Heart left ventricle (tissue), 16 donors: ENCODE measurements around the gene C16orf92. TPM values are rescaled to one million over a fixed set of nuclear protein-coding genes. Genes with fewer than 3 reads are reported as not detected.
A peak's percentile ranks its signal among the peaks of the same experiment; 100 is the strongest.
"Not testable (repeated sequence)": the region's sequence is repeated elsewhere in the genome, so short reads cannot be mapped to it uniquely, and the experiment has no call there.

Experiments
- ATAC-seq, 4 donors: fragments of 200-7000 bp; cut with Tn5 transposase; one replicate each; pipeline ENCODE4 v1.9.1; 2020 to 2022; ENCODE audit warnings: moderate library complexity in 4 of 4, mild to moderate bottlenecking in 3 of 4, moderate number of reproducible peaks in 1 of 4
- DNase-seq, 5 donors: peaks; one replicate each; pipeline ENCODE4 v3.0.0-alpha.2; 2020
- H3K27ac ChIP-seq, 12 donors: fragments of 200-600 bp; sonication (generic) in 4 of 12; one replicate each; pipeline versions ENCODE4 v1.5.0 to v1.8.0; 2016 to 2022; ENCODE audit warnings: mild to moderate bottlenecking in 2 of 12
- H3K27me3 ChIP-seq, 9 donors: fragments of 200-600 bp; sonication (generic) in 2 of 9; one replicate each; pipeline versions ENCODE4 v1.5.1 to v1.8.0; 2016 to 2022; ENCODE audit warnings: mild to moderate bottlenecking in 3 of 9
- H3K36me3 ChIP-seq, 9 donors: fragments of 200-600 bp; sonication (generic) in 2 of 9; one replicate each; pipeline versions ENCODE4 v1.5.0 to v1.8.0; 2018 to 2022; ENCODE audit warnings: mild to moderate bottlenecking in 2 of 9
- H3K4me1 ChIP-seq, 12 donors: fragments of 200-600 bp; sonication (generic) in 4 of 12; one replicate each; pipeline versions ENCODE4 v1.5.0 to v1.8.0; 2016 to 2022; ENCODE audit warnings: mild to moderate bottlenecking in 3 of 12
- H3K4me3 ChIP-seq, 12 donors: fragments of 200-600 bp; sonication (generic) in 4 of 12; one replicate each; pipeline versions ENCODE4 v1.5.0 to v1.8.0; 2017 to 2022; ENCODE audit warnings: mild to moderate bottlenecking in 9 of 12, moderate library complexity in 4 of 12
- H3K9me3 ChIP-seq, 12 donors: fragments of 200-600 bp; sonication (generic) in 4 of 12; one replicate each; pipeline versions ENCODE4 v1.5.0 to v1.8.0; 2016 to 2022; ENCODE audit warnings: mild to moderate bottlenecking in 1 of 12
- CTCF ChIP-seq, 12 donors: fragments of 200-600 bp; sonication (generic) in 4 of 12; IDR thresholded peaks; one replicate each; pipeline versions ENCODE4 v1.5.0 to v1.8.0; 2018 to 2022; ENCODE audit warnings: antibody characterized with exemption in 12 of 12, mild to moderate bottlenecking in 5 of 12
- POLR2A ChIP-seq, 2 donors: fragments of 450-650 bp; IDR thresholded peaks; one replicate each; pipeline ENCODE4 v1.6.1; 2017; ENCODE audit warnings: antibody characterized with exemption in 2 of 2, mild to moderate bottlenecking in 2 of 2, moderate library complexity in 2 of 2
- WGBS, 4 donors: extraction: QIAGEN DNeasy Blood & Tissue Kit in 2 of 4; methylation state at CpG; one replicate each; pipeline versions ENCODE4 v1.1.5 to v1.1.7; 2013 to 2018; 5-methylcytosine and 5-hydroxymethylcytosine counted together
- intact Hi-C, 10 donors: fragments of 100-400 bp; cut with DNase I; formaldehyde crosslinking; loops; one replicate each; pipeline versions ENCODE4 v1.11.1 to v1.14.2; 2022
- polyA plus RNA-seq, 2 donors: library from polyadenylated mRNA; stranded (reverse); fragments of 200-250 nt; gene quantifications; one replicate each; pipeline ENCODE4 v1.2.3, GENCODE V29; 2013
- total RNA-seq, 9 donors: library from RNA; depleted of rRNA in 2 of 9; stranded (reverse); fragments of >200 nt in 2 of 9; fragmentation: NEBNext Ultra II Directional in 3 of 9; extraction: Animal tissue kit (Norgen Biotek cat#: 25700) in 3 of 9; gene quantifications; one replicate each; pipeline versions ENCODE4 v1.1.0 to v1.2.4, GENCODE V29; 2016 to 2023
- donor health status: ischemic (EF 13 %, LVEDD 7.1; RV severe dilation, severe dysfunction).
- donor health status: healthy with polysubstance abuse.
- donor health status: DM: no; HTN: yes; CAD: no.
- donor health status: DM: no; HTN: no; CAD: no.
- donor health status: ischemic (EF 25% LVEDD 6.9; RV normal size, moderate dysfunction).
- donor health status: ischemic (EF 25% LVEDD 5.7; RV mildly dilated, moderate dysfunction).
- donor health status: healthy.
- donor health status: DM: yes; HTN: yes; CAD: no.
- donor health status: ischemic (EF 35%, LVEDD 5.7; RV mildly dilated, moderate dysfunction).
- donor health status: nonischemic (EF 11% LVEDD 7.7; RV severe dilation, severe dysfunction).
- donor health status: DM: yes; HTN: yes; CAD: no.
- donor health status: PGD.
- donor health status: ischemic (EF 29% LVEDD 5.4; RV normal size, mild dysfunction).
- donor health status: nonischemic (EF 23%, LVEDD 6.1; RV moderate dilation, normal function).

C16orf92 gene
- total and polyA plus RNA-seq, 11 donors: not detected

- Histone ChIP-seq H3K27me3 (peaks cover 20 to 44% (median 41%) of the 10 kb centered on the region in 9 donors), H3K9me3 (no peaks in the 10 kb centered on the region), H3K4me3 (peak overlapping the region in 11 of 12 donors; percentile 23 to 52 (median 40)), H3K27ac (no peak overlapping the region), H3K36me3 (no peaks in the 10 kb centered on the region), H3K4me1 (peaks cover 2 to 30% (median 12%) of the 10 kb centered on the region in 12 donors)
- TF ChIP-seq POLR2A (IDR thresholded peaks at IDR 0.05) (no peak), CTCF (IDR thresholded peaks at IDR 0.05) (no peak)
- ATAC-seq (no peak), DNase-seq (peak in 1 of 5 donors; percentile 49)
- WGBS, 4 donors: 6 to 18% (median 16%) methylated on average over 9 to 34 of the region's 34 CpGs
- intact Hi-C loops: loop anchor here in 5 of 10 donors (5.0 to 10.0 kb wide), 7 partner anchors 55 to 308 kb away; partner anchors contain the start of genes KCTD13 (in 4 of the 5), CDIPT (in 3 of the 5), PAGR1 (in 1 of the 5) and PRRT2 (in 1 of the 5)
Observed at GRCh38 chr16:30009990-30010843, 12.8 kb upstream of the C16orf92 start.

GRCh38 chr16:30010844-30011713 lies 11.9 kb upstream of the C16orf92 start, which contains the start of gene DOC2A:
DOC2A (minus strand) TSS chr16:30011027; CDS start chr16:30010222, 805 bp downstream.
- Histone ChIP-seq H3K4me1 (peaks cover 2 to 24% (median 12%) of the 10 kb centered on the region in 12 donors), H3K4me3 (peak within 1 kb of the TSS; percentile 23 to 52 (median 40)), H3K36me3 (no peaks in the 10 kb centered on the region), H3K9me3 (no peaks in the 10 kb centered on the region), H3K27me3 (peaks cover 20 to 44% (median 41%) of the 10 kb centered on the region in 9 donors), H3K27ac (no peak within 1 kb of the TSS)
- WGBS, 4 donors: 0 to 8% (median 1%) methylated on average over 7 to 99 of the region's 99 CpGs
- DNase-seq (peak in 2 of 5 donors; percentile 18), ATAC-seq (no peak)
- intact Hi-C loops: no loop called here
- no peak for TF ChIP-seq POLR2A (IDR thresholded peaks at IDR 0.05)
- TF ChIP-seq CTCF (IDR thresholded peaks at IDR 0.05): no peak

- no peak overlapping the region for H3K27ac ChIP-seq
- 11 to 24% (median 16%) methylated on average over 21 to 31 of the region's 31 CpGs for WGBS, 4 donors
- DNase-seq: no peak
- intact Hi-C loops: no loop called here
- TF ChIP-seq POLR2A (IDR thresholded peaks at IDR 0.05) (no peak), CTCF (IDR thresholded peaks at IDR 0.05) (no peak)
- H3K27me3 ChIP-seq: peaks cover 20 to 44% (median 41%) of the 10 kb centered on the region in 9 donors
- no peaks in the 10 kb centered on the region for H3K36me3 ChIP-seq
- no peaks in the 10 kb centered on the region for H3K9me3 ChIP-seq
- H3K4me1 ChIP-seq: peaks cover 2 to 24% (median 12%) of the 10 kb centered on the region in 12 donors
- ATAC-seq: no peak
- H3K4me3 ChIP-seq: peak overlapping the region in 4 of 12 donors; percentile 35 to 48 (median 44)
Observed at GRCh38 chr16:30011714-30012504, 11.1 kb upstream of the C16orf92 start.

- DNase-seq, ATAC-seq, H3K36me3 ChIP-seq, H3K4me3 ChIP-seq, H3K27ac ChIP-seq, intact Hi-C loops, H3K9me3 ChIP-seq: not testable (repeated sequence)
- H3K27me3 ChIP-seq: peaks cover 20 to 44% (median 41%) of the 10 kb centered on the region in 9 donors
- peaks cover 2 to 24% (median 12%) of the 10 kb centered on the region in 12 donors for H3K4me1 ChIP-seq
- WGBS, 4 donors: 82 to 85% (median 82%) methylated on average over 14 of the region's 14 CpGs
Observed at GRCh38 chr16:30012598-30012997, 10.4 kb upstream of the C16orf92 start.

- H3K4me3 ChIP-seq, H3K27ac ChIP-seq, DNase-seq, ATAC-seq, H3K36me3 ChIP-seq, intact Hi-C loops, H3K9me3 ChIP-seq: not testable (repeated sequence)
- WGBS, 4 donors: 87 to 89% (median 88%) methylated on average over 7 of the region's 7 CpGs
- peaks cover 2 to 18% (median 11%) of the 10 kb centered on the region in 12 donors for H3K4me1 ChIP-seq
- peaks cover 4 to 24% (median 18%) of the 10 kb centered on the region in 9 donors for H3K27me3 ChIP-seq
Observed at GRCh38 chr16:30015450-30015849, 7.5 kb upstream of the C16orf92 start.
